Suprapubic skin (tissue), 4 donors: Measurements from ENCODE around the gene ATP6V0E1. TPM values are rescaled to one million over a fixed set of nuclear protein-coding genes. Genes with fewer than 3 reads are reported as not detected.

Experiments used
- DNase-seq, 2 donors: peaks; one replicate each; pipeline ENCODE4 v3.0.0-alpha.2; 2019; ENCODE audit warnings: low spot score in 2 of 2
- H3K27ac ChIP-seq: fragments of 200-600 bp; sonication (generic); one replicate; pipeline ENCODE4 v1.5.1; 2019
- H3K27me3 ChIP-seq: fragments of 200-600 bp; sonication (generic); one replicate; pipeline ENCODE4 v1.5.1; 2019
- H3K36me3 ChIP-seq: fragments of 200-600 bp; sonication (generic); one replicate; pipeline ENCODE4 v1.5.1; 2019
- H3K4me1 ChIP-seq: fragments of 200-600 bp; sonication (generic); one replicate; pipeline ENCODE4 v1.5.1; 2019
- H3K4me3 ChIP-seq: fragments of 200-600 bp; sonication (generic); one replicate; pipeline ENCODE4 v1.5.1; 2019; ENCODE audit warnings: mild to moderate bottlenecking
- H3K9me3 ChIP-seq: fragments of 200-600 bp; sonication (generic); one replicate; pipeline ENCODE4 v1.5.1; 2019
- EP300 ChIP-seq: sonication (generic); formaldehyde crosslinking; IDR thresholded peaks from one replicate; pipeline ENCODE4 v1.6.1; 2017; ENCODE audit warnings: antibody characterized with exemption
- POLR2A ChIP-seq, 2 donors: fragments of 450-650 bp; IDR thresholded peaks; one replicate each; pipeline ENCODE4 v1.6.1; 2017; ENCODE audit warnings: antibody characterized with exemption in 2 of 2, mild to moderate bottlenecking in 2 of 2, moderate library complexity in 2 of 2
- POLR2AphosphoS5 ChIP-seq, 3 donors: sonication (generic); formaldehyde crosslinking; IDR thresholded peaks; one replicate each; pipeline ENCODE4 v1.6.1; 2017; ENCODE audit warnings: antibody characterized with exemption in 3 of 3
- WGBS: methylation state at CpG from one replicate; pipeline ENCODE4 v1.1.5; 2018; 5-methylcytosine and 5-hydroxymethylcytosine counted together
- total RNA-seq, 4 donors: library from RNA; depleted of rRNA; stranded (reverse); fragments of >200 nt; gene quantifications; one replicate each; pipeline ENCODE4 v1.1.0, GENCODE V29; 2016
- TF ChIP-seq, protein P1 (sequence below), 2 donors: fragments of 200-600 bp in 1 of 2; fragments of 450-650 bp in 1 of 2; sonication (generic) in 1 of 2; IDR thresholded peaks; one replicate each; pipeline ENCODE4 v1.5.1; 2016 to 2019; ENCODE audit warnings: antibody characterized with exemption in 2 of 2, mild to moderate bottlenecking in 1 of 2, moderate library complexity in 1 of 2

The ATP6V0E1 gene
- total RNA-seq, 4 donors from 2014 or later: 73.7 to 91.3 (median 82.1) TPM

DNA sequence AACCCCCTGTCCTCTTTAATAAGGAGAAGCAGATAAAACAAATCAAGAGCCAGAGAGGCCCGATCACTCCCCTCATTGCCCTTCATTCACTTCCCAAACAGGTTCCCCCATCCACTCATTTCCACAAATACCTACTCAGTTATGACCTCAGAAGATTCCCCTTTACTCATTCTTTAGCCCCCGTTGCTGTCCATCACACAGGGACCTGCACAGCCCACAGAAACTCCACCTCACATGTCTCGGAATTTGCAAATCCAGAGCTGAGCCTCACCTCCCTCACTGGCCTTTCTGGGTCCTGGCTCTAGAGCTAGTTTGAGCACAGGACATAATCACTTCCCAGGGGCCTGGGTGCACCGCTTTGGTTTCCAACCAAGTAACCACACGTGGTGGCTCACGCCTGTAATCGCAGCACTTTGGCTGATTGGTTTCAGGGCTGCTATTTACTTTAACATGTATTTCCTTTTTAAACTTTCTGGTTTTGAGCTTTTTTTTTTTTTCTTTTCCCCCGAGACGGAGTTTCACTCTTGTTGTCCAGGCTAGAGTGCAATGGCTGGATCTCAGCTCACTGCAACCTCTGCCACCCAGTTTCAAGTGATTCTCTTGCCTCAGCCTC lies 17.8 kb downstream of the ATP6V0E1 start:
- Histone ChIP-seq H3K4me1 (peaks cover 33% of the 10 kb centered on the region), H3K4me3 (no peak overlapping the region), H3K9me3 (no peaks in the 10 kb centered on the region), H3K36me3 (peaks cover 15% of the 10 kb centered on the region), H3K27me3 (no peaks in the 10 kb centered on the region), H3K27ac (no peak overlapping the region)
- WGBS: 85% methylated on average over 9 of the region's 9 CpGs
- TF ChIP-seq POLR2A (IDR thresholded peaks at IDR 0.05): no peak
- TF ChIP-seq EP300: no peak
- DNase-seq: no peak

DNA sequence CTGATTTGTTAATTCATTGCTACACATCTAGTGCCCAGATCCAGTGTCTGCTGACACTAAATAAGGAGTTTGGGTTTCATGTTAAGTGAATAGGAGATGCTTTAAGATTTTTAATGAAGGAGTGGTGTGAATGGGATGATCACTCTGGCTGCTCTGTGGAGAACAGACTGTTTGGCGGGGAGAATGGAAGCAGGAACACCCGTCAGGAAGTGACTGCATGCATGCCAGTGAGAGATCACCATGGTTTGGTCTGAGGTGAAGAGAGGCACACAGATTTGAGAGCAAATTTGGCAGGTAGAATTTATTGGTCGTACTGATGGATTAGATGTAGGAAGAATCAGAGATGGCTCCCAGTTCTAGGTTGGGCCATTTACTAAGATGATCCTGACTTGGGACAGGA lies 19.8 kb downstream of the ATP6V0E1 start:
- WGBS: 87% methylated on average over 3 of the region's 3 CpGs
- no peaks in the 10 kb centered on the region for H3K27me3 ChIP-seq
- H3K4me1 ChIP-seq: peaks cover 46% of the 10 kb centered on the region
- TF ChIP-seq EP300 (no peak), POLR2A (IDR thresholded peaks at IDR 0.05) (no peak), POLR2AphosphoS5 (IDR thresholded peaks at IDR 0.05) (no peak)
- TF ChIP-seq, protein P1, sequence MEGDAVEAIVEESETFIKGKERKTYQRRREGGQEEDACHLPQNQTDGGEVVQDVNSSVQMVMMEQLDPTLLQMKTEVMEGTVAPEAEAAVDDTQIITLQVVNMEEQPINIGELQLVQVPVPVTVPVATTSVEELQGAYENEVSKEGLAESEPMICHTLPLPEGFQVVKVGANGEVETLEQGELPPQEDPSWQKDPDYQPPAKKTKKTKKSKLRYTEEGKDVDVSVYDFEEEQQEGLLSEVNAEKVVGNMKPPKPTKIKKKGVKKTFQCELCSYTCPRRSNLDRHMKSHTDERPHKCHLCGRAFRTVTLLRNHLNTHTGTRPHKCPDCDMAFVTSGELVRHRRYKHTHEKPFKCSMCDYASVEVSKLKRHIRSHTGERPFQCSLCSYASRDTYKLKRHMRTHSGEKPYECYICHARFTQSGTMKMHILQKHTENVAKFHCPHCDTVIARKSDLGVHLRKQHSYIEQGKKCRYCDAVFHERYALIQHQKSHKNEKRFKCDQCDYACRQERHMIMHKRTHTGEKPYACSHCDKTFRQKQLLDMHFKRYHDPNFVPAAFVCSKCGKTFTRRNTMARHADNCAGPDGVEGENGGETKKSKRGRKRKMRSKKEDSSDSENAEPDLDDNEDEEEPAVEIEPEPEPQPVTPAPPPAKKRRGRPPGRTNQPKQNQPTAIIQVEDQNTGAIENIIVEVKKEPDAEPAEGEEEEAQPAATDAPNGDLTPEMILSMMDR (IDR thresholded peaks at IDR 0.05): no peak
- H3K4me3 ChIP-seq: no peak overlapping the region
- H3K36me3 ChIP-seq: peaks cover 1% of the 10 kb centered on the region
- no peak overlapping the region for H3K27ac ChIP-seq
- H3K9me3 ChIP-seq: no peaks in the 10 kb centered on the region
- DNase-seq: no peak

DNA sequence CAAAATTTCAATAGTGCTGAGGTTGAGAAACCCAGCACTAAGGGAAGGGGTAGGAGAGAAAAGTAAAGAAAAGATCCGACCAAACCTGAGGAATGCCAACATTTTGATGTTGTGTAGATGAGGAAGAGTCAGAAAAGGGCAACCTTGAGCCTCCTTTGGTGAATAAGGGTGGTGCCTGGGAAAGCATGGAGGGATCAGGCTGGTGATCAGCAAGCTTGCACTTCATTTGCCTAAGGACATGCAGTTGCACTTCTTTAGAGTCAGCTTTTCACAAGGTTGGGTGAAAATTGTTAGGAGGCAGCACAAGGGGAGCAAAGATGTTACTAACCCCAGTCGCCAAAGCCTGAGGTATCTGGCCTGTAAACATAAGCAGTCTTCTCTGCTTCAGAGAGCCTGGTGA lies 20.4 kb downstream of the ATP6V0E1 start:
- H3K4me3 ChIP-seq: no peak overlapping the region
- no peak for DNase-seq
- 84% methylated on average over 2 of the region's 2 CpGs for WGBS
- H3K27me3 ChIP-seq: no peaks in the 10 kb centered on the region
- H3K4me1 ChIP-seq: peaks cover 42% of the 10 kb centered on the region
- H3K27ac ChIP-seq: no peak overlapping the region
- no peaks in the 10 kb centered on the region for H3K9me3 ChIP-seq
- TF ChIP-seq EP300: no peak
- TF ChIP-seq, protein P1 (IDR thresholded peaks at IDR 0.05): no peak
- no peak for TF ChIP-seq POLR2AphosphoS5 (IDR thresholded peaks at IDR 0.05)
- TF ChIP-seq POLR2A (IDR thresholded peaks at IDR 0.05): no peak
- H3K36me3 ChIP-seq: no peaks in the 10 kb centered on the region

DNA sequence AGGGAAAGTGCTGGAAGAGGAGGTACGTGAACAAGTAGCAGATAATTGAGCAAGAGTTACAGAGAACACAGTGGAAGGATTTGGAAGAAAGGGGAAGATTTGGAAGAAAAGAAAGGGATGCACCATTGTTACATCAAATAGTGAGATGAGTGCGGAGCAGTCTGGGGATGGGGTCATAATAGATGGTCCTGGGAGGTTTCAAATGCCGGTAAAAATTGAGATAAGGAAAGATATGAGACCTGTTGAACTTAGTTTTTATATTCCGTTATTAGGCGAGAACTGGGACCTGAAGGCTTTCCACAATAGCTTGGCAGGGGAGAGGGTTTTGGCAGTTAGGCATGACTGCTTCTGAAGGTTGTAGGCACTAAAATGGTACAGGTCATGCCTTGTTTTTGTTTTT lies 20.9 kb downstream of the ATP6V0E1 start:
- H3K27me3 ChIP-seq: no peaks in the 10 kb centered on the region
- DNase-seq: no peak
- H3K36me3 ChIP-seq: no peaks in the 10 kb centered on the region
- no peak overlapping the region for H3K27ac ChIP-seq
- 88% methylated on average over 5 of the region's 5 CpGs for WGBS
- no peaks in the 10 kb centered on the region for H3K9me3 ChIP-seq
- H3K4me1 ChIP-seq: peaks cover 39% of the 10 kb centered on the region
- no peak overlapping the region for H3K4me3 ChIP-seq
- TF ChIP-seq, protein P1 (IDR thresholded peaks at IDR 0.05): no peak
- TF ChIP-seq POLR2AphosphoS5 (IDR thresholded peaks at IDR 0.05) (no peak), POLR2A (IDR thresholded peaks at IDR 0.05) (no peak), EP300 (no peak)

DNA sequence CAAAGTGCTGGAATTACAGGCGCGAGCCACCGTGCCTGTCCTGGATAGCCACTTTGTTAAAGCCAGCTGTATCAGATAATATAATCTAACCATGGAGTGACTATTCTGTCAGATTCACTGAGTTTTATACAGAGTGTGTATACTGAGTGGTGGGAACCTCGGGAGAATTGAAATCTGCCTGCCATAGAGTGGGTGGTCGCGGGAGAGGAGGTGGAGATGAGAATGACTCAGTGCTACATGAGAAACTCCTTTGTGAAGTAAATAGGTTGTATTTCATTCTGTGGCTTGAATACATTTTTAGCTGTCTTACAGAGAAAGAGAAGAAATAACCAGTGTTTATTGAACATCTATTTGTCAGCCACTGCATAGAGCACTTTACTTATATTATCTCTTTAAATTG lies 26.4 kb downstream of the ATP6V0E1 start:
- peak in 1 of 2 donors; percentile 20 for DNase-seq
- 83% methylated on average over 6 of the region's 6 CpGs for WGBS
- no peaks in the 10 kb centered on the region for H3K36me3 ChIP-seq
- no peak for TF ChIP-seq POLR2A (IDR thresholded peaks at IDR 0.05)
- TF ChIP-seq, protein P1 (IDR thresholded peaks at IDR 0.05): no peak
- no peak for TF ChIP-seq POLR2AphosphoS5 (IDR thresholded peaks at IDR 0.05)
- no peak for TF ChIP-seq EP300
- H3K27ac ChIP-seq: no peak overlapping the region
- peaks cover 41% of the 10 kb centered on the region for H3K4me1 ChIP-seq
- H3K4me3 ChIP-seq: no peak overlapping the region
- no peaks in the 10 kb centered on the region for H3K9me3 ChIP-seq
- no peaks in the 10 kb centered on the region for H3K27me3 ChIP-seq
